ENCODE results near the gene PDE11A.

Gene PDE11A

GRCh38 chr2:177589186-177589585 lies 483.4 kb downstream of the PDE11A start:
- H3K4me3 ChIP-seq (ENCODE audit: control insufficient read depth, low read depth, low read length), result no peak overlapping the region
- no peak for DNase-seq (ENCODE audit: low read depth)
- no peak for TF ChIP-seq CTCF (IDR thresholded peaks at IDR 0.05; ENCODE audit: control insufficient read depth, insufficient read depth, low read depth, low read length, missing control alignments)

DNA sequence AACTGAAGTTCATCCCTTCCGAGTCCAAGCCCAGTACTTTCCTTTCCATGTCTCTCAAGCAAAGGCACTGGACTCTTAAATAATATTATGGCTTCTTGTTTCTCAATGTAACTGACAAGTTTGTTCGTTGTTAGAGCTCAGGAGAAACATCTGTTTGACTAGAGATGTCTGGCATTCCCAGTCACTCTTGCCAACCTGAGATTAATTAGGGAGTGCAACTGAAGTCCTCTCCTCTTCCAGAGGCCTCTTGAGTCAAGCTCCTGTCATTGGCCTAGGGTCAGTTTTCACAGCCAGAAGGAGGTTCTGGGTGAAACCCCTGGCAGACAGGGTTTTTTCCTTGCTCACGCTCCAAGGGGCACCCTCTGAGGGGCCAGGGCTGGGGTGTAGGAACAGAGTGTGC lies 483.9 kb downstream of the PDE11A start:
- H3K4me3 ChIP-seq (ENCODE audit: control insufficient read depth, low read depth, low read length), result no peak overlapping the region
- DNase-seq (ENCODE audit: low read depth), result no peak
- no peak for TF ChIP-seq CTCF (IDR thresholded peaks at IDR 0.05; ENCODE audit: control insufficient read depth, insufficient read depth, low read depth, low read length, missing control alignments)

DNA sequence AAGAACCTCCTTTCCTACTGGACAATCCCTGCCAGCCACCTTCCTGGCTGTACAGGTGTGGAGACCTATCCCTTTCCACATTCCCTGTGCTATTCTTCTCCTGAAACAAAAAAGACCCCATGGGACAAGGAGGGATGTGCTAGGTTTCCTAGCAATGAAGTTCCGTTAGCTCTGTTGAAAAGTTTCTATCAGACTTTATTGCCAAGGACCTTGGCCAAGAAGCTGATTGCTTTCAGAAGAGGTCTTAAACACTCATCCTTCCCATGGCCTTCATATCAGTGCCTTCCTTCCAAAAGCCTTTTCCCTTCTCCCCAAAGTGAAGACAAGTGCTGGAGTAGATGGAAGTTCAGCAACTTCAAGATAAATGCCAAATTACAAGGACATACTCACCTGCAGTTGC lies 485.2 kb downstream of the PDE11A start:
- no peak overlapping the region for H3K4me3 ChIP-seq (ENCODE audit: control insufficient read depth, low read depth, low read length)
- no peak for TF ChIP-seq CTCF (IDR thresholded peaks at IDR 0.05; ENCODE audit: control insufficient read depth, insufficient read depth, low read depth, low read length, missing control alignments)
- DNase-seq (ENCODE audit: low read depth), result no peak

- no peak for TF ChIP-seq CTCF (IDR thresholded peaks at IDR 0.05; ENCODE audit: control insufficient read depth, insufficient read depth, low read depth, low read length, missing control alignments)
- no peak for DNase-seq (ENCODE audit: low read depth)
- no peak overlapping the region for H3K4me3 ChIP-seq (ENCODE audit: control insufficient read depth, low read depth, low read length)
Observed at GRCh38 chr2:177586154-177586553, 486.4 kb downstream of the PDE11A start.

DNA sequence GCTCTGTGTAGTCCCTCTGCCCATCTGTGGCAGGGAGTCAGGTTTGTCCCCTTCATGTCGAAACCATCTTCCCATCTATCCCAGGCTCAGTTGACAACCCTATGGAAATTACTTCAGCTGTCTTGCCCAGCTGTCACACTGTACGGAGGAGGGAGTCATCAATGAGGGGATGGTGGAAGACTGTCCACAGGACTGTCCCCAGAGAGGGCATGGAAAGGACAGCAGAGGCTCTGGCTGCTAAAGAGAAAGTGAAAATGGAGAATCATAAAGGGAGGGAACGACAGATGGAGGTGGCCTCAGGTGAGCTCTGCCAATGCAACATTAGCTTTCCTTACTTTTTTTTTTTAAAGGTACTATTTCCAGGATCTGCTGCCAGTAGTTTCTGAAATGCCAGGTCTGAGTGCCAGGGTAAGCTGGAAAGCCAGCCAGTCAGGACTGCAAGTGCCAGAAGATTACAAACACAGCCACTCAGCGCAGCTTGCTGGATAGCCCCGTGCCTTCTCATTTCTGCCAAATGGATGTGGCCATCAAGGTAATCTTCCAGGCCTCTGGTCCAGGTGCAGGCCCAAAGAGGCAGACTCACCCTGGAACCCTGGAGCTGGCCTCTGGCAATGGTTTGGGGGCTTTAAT lies 487.2 kb downstream of the PDE11A start:
- H3K4me3 ChIP-seq (ENCODE audit: control insufficient read depth, low read depth, low read length), result no peak overlapping the region
- no peak for TF ChIP-seq CTCF (IDR thresholded peaks at IDR 0.05; ENCODE audit: control insufficient read depth, insufficient read depth, low read depth, low read length, missing control alignments)

GRCh38 chr2:177584030-177584692 lies 488.4 kb downstream of the PDE11A start:
- DNase-seq (ENCODE audit: low read depth), result no peak
- H3K4me3 ChIP-seq (ENCODE audit: control insufficient read depth, low read depth, low read length), result no peak overlapping the region
- TF ChIP-seq CTCF (IDR thresholded peaks at IDR 0.05; ENCODE audit: control insufficient read depth, insufficient read depth, low read depth, low read length, missing control alignments), result no peak

More for the DNA sequence above, 487.2 kb downstream of the PDE11A start:
- no peak for DNase-seq (ENCODE audit: low read depth)

Data from AG09309 (cell line).